Measurements from ENCODE around the gene ZNF584.

GRCh38 chr19:58361900-58362271, 46.6 kb upstream of the ZNF584 start:
- TF ChIP-seq CTCF (conservative IDR thresholded peaks at IDR 0.05; ENCODE audit: low read length) (no peak), EZH2phosphoT487 (IDR thresholded peaks at IDR 0.05; ENCODE audit: borderline replicate concordance) (no peak)

Data from Loucy (cell line).